Smooth muscle cell (in vitro differentiated cells): ENCODE data around the gene ACYP1. TPM values are rescaled to one million over a fixed set of nuclear protein-coding genes. Genes with fewer than 3 reads are reported as not detected.
"Not testable (repeated sequence)": the region's sequence is repeated elsewhere in the genome, so short reads cannot be mapped to it uniquely, and the experiment has no call there.

Experiments used
- DNase-seq: peaks from one replicate; lab custom pipeline; 2025; ENCODE audit not compliant: unreplicated experiment; lab: John Stamatoyannopoulos, UW
- H2AFZ ChIP-seq: fragments of 200-600 bp; sonication (generic); 2 replicates; pipeline ENCODE4 v1.6.0; 2016; ENCODE audit warnings: antibody characterized with exemption, low read depth, mild to moderate bottlenecking
- H3F3A ChIP-seq: fragments of 200-600 bp; sonication (generic); 2 replicates; pipeline ENCODE4 v1.6.0; 2017; ENCODE audit warnings: antibody characterized with exemption, low read depth
- H3K27ac ChIP-seq: fragments of 200-600 bp; sonication (generic); 2 replicates; pipeline ENCODE4 v1.5.1; 2016; ENCODE audit warnings: low read depth, mild to moderate bottlenecking
- H3K27me3 ChIP-seq: fragments of 200-600 bp; sonication (generic); 2 replicates; pipeline ENCODE4 v1.6.1; 2016; ENCODE audit warnings: low read depth, mild to moderate bottlenecking
- H3K36me3 ChIP-seq: fragments of 200-600 bp; sonication (generic); 2 replicates; pipeline ENCODE4 v1.5.1; 2016; ENCODE audit warnings: low read depth
- H3K4me1 ChIP-seq: fragments of 200-600 bp; sonication (generic); 2 replicates; pipeline ENCODE4 v1.5.1; 2016; ENCODE audit warnings: low read depth
- H3K4me2 ChIP-seq: fragments of 200-600 bp; sonication (generic); 2 replicates; pipeline ENCODE4 v1.6.0; 2016; ENCODE audit warnings: mild to moderate bottlenecking
- H3K4me3 ChIP-seq: fragments of 200-600 bp; sonication (generic); 2 replicates; pipeline ENCODE4 v1.5.1; 2016; ENCODE audit warnings: mild to moderate bottlenecking
- H3K79me2 ChIP-seq: fragments of 200-600 bp; sonication (generic); 2 replicates; pipeline ENCODE4 v1.6.0; 2016; ENCODE audit warnings: low read depth, mild to moderate bottlenecking
- H3K9ac ChIP-seq: fragments of 200-600 bp; sonication (generic); 2 replicates; pipeline ENCODE4 v1.6.0; 2016; ENCODE audit warnings: low read depth
- H3K9me3 ChIP-seq: fragments of 200-600 bp; sonication (generic); replicated peaks from 2 replicates; pipeline ENCODE4 v1.5.1; 2016; ENCODE audit warnings: low read depth
- H4K20me1 ChIP-seq: fragments of 200-600 bp; sonication (generic); 2 replicates; pipeline ENCODE4 v1.6.0; 2016; ENCODE audit warnings: low read depth
- CTCF ChIP-seq: fragments of 200-600 bp; sonication (generic); IDR thresholded peaks from 2 replicates; pipeline ENCODE4 v1.5.1; 2017; ENCODE audit warnings: borderline replicate concordance, mild to moderate bottlenecking, antibody characterized with exemption; ENCODE audit not compliant: insufficient read depth, poor library complexity, severe bottlenecking
- WGBS: methylation state at CpG from one replicate; pipeline ENCODE4 v1.1.7; 2016; ENCODE audit warnings: low lambda C conversion rate; 5-methylcytosine and 5-hydroxymethylcytosine counted together
- polyA plus RNA-seq: library from polyadenylated mRNA; unstranded; fragments of >200 nt; fragmentation: Nextera tagmentation; extraction: Ambion mirVana; gene quantifications from 2 replicates; pipeline ENCODE4 v1.2.1, GENCODE V29; 2016
- total RNA-seq: library from RNA; depleted of rRNA; stranded (reverse); fragments of >200 nt; gene quantifications from 2 replicates; pipeline ENCODE4 v1.2.3, GENCODE V29; 2014

The ACYP1 gene
- total and polyA plus RNA-seq, 2 experiments from 2014 or later: 12.2 to 14.9 TPM

- Histone ChIP-seq H2AFZ (no peak overlapping the region), H3K9me3 (no peaks in the 10 kb centered on the region), H3K27ac (peak overlapping the region; percentile 72), H3K79me2 (no peaks in the 10 kb centered on the region), H3K4me3 (peak overlapping the region; percentile 58), H3F3A (peaks cover 3% of the 10 kb centered on the region), H3K27me3 (no peaks in the 10 kb centered on the region), H3K9ac (peak overlapping the region; percentile 73), H3K4me2 (peak overlapping the region; percentile 92), H3K4me1 (peaks cover 12% of the 10 kb centered on the region), H4K20me1 (no peaks in the 10 kb centered on the region), H3K36me3 (no peaks in the 10 kb centered on the region)
- 29% methylated on average over 12 of the region's 12 CpGs for WGBS
- DNase-seq: no peak
- TF ChIP-seq CTCF: no peak
These were observed 6.0 kb upstream of the ACYP1 start for GRCh38 chr14:75069811-75070145.

GRCh38 chr14:75069121-75069810, 5.4 kb upstream of the ACYP1 start, which contains the start of gene ZC2HC1C:
Gene ZC2HC1C (plus strand): TSS chr14:75069641. CDS start chr14:75070574, 933 bp downstream.
- Histone ChIP-seq H3K27me3 (no peaks in the 10 kb centered on the region), H3K79me2 (no peaks in the 10 kb centered on the region), H3K9ac (peak within 1 kb of the TSS; percentile 73), H3K27ac (peak within 1 kb of the TSS; percentile 72), H3K36me3 (no peaks in the 10 kb centered on the region), H3F3A (peaks cover 3% of the 10 kb centered on the region), H2AFZ (peak within 1 kb of the TSS; percentile 79), H3K9me3 (no peaks in the 10 kb centered on the region), H3K4me1 (peaks cover 12% of the 10 kb centered on the region), H4K20me1 (no peaks in the 10 kb centered on the region), H3K4me3 (peak within 1 kb of the TSS; percentile 58), H3K4me2 (peak within 1 kb of the TSS; percentile 92)
- TF ChIP-seq CTCF: no peak
- DNase-seq: peak; percentile 64
- 2% methylated on average over 53 of the region's 58 CpGs for WGBS

GRCh38 chr14:75068294-75069120, 4.7 kb upstream of the ACYP1 start:
- no peak for TF ChIP-seq CTCF
- Histone ChIP-seq H2AFZ (peak overlapping the region; percentile 79), H3K79me2 (no peaks in the 10 kb centered on the region), H3K27ac (peak overlapping the region; percentile 72), H3K9me3 (no peaks in the 10 kb centered on the region), H3K4me1 (peaks cover 12% of the 10 kb centered on the region), H4K20me1 (no peaks in the 10 kb centered on the region), H3F3A (peaks cover 3% of the 10 kb centered on the region), H3K27me3 (no peaks in the 10 kb centered on the region), H3K9ac (peak overlapping the region; percentile 73), H3K36me3 (no peaks in the 10 kb centered on the region), H3K4me3 (peak overlapping the region; percentile 58), H3K4me2 (peak overlapping the region; percentile 92)
- WGBS: 5% methylated on average over 15 of the region's 15 CpGs
- no peak for DNase-seq

- peak overlapping the region; percentile 58 for H3K4me3 ChIP-seq
- H4K20me1 ChIP-seq, H3K9ac ChIP-seq, DNase-seq, H2AFZ ChIP-seq, H3F3A ChIP-seq, H3K9me3 ChIP-seq, H3K27ac ChIP-seq, H3K27me3 ChIP-seq, H3K36me3 ChIP-seq, H3K79me2 ChIP-seq: not testable (repeated sequence)
- 79% methylated on average over 4 of the region's 4 CpGs for WGBS
- peak overlapping the region; percentile 92 for H3K4me2 ChIP-seq
- peaks cover 12% of the 10 kb centered on the region for H3K4me1 ChIP-seq
These were observed 3.9 kb upstream of the ACYP1 start for GRCh38 chr14:75067765-75068164.
